Activated CD4-positive, alpha-beta T cell treated with anti-CD3 and anti-CD28 coated beads, Interleukin-2, amount 50 U/mL, for 48 hours (primary cell): Measurements from ENCODE around the gene MBD4.
"Not testable (repeated sequence)": the region's sequence is repeated elsewhere in the genome, so short reads cannot be mapped to it uniquely, and the experiment has no call there.

Source experiments
- DNase-seq, 2 experiments: peaks; one replicate each; pipeline ENCODE4 v3.0.0-alpha.2; 2020

The MBD4 gene

DNA sequence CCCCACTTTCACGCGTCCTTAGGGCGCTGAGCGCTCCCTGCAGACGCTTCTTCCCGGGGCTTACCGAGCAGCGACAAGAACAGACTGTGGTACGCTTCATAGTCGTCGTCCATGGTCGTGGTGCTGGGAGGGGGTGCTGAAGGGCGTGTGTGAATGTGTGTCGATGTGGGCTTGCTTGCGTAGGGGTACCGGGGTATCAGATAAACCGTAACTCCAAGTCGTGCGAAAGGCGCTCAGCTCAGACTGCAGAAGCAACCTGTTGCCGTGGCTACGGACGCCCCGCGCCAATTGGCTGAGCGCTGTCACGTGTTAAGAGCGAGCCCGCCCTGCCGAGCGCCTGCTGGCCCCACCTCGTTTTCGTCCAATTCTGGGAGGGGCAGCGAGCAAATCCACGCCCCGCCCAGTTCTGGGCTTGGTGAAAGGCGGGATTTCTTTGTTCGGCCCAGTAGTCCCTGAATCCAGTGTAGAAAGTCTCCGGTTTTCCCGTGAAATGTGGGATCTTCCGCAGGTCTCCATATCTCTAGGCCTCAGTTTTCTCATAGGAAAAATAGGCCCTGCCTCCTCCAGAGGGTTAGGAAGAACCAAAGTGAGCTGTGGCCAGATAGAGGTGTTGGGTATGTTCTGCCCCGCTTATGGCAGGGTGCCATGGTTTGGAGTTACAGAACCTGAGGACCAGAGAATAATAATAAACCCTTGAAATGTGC lies 11.2 kb downstream of the MBD4 start, which contains the start of gene EFCAB12:
TSS of gene EFCAB12 (minus strand) at position 261 of the 704 bp plus-strand sequence. CDS start at position 113, 148 bp downstream.
- DNase-seq, result peak; percentile 89 to 91

DNA sequence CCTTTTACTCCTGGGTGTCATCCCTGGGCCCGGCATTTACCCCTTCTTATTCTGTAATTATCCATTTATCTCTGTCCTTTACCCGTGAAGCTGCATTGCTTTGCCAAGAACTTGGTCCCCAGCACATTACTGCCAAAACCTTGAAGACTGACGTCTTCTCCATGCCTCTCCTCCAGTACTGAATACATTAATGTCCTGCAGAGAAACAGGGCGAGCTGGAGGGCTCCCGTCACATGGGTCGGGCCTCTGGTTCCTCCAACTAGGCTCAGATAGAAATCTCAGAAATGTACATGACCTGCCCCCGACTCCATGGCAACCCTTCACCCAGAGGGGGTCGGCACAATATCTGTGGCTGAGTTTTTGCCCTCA lies 11.8 kb downstream of the MBD4 start:
- no peak for DNase-seq

DNA sequence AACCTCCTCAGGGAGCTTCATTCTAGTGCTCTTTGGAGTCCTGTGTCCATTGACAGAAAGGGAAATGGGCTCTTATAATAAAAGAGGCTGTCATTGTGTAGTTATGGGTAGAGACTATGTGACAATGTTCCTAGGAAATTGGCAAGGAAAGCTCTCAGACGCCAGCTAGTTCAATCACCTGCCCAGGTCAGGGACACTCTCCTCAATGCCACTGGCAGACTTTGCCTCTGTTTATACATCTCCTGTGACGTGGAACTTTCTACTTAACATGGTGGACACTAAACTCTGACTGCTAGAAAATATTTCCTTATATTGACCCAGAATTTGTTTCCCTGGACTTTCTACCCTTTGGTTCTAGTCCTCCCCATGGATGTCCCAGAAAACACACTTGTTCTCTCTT lies 14.1 kb downstream of the MBD4 start:
- DNase-seq, result no peak

DNA sequence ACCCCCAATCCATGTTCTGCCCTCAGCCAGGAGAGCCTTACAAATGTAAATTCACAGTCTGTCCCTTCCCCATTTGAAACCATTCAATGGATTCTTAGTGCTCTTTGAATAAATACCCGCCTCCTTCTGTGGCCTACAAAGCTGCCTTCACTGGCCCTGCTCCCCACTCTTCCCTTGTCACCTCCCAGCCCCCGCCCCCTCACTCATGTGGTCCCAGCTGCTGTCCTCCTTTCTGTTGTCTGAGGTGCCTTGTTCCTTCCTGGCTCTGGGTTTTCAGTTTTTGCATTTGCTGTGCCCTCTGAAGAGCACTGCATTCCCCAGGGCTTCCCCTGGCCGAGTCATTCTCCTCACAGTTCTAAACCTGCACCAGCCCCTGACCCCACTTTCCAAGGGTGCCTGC lies 14.5 kb downstream of the MBD4 start:
- no peak for DNase-seq

DNA sequence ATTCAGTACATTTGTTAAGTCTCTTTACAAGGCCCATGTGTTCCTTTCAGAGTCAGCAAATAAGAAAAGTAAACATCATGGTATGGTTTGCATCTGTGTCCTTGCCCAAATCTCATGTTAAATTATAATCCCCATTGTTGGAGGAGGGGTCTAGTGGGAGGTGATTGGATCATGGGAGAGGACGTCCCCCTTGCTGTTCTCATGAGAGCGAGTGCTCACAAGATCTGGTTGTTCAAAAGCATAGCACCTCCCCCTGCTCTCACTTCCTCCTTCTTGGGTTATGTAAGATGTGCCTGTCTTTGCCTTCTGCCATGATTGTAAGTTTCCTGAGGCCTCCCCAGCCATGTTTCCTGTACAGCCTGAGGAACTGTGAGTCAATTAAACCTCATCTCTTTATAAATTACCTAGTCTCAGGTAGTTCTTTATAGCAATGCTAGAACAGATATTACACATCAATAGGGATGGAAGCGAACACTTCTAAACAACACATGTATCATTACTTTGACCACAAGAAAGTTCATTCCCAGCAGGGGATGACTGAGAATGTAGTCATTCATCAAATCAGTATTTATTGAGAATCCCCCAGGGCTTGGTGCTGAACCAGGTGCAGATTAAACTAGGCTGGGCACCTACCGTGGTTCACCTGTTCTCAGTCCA lies 15.4 kb downstream of the MBD4 start:
- DNase-seq, result no peak

DNA sequence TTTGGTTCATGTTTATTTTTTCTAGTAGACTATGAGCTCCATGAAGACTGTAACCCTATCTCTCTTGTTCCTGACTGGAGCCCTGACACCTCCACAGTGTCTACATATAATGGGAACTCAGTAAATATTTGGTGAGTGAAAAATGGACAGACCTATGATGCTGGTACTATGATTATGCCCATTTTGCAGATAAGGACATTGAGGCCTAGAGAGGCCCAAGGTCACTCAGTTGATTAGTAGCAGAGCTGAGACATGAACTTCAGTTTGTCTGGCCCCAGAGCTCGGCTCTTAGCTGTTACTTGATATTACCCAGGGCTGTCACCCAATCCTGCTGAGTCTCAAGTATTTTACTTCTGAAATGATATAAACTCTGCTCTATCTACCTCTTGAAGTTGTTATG lies 16.9 kb downstream of the MBD4 start:
- DNase-seq, result no peak

DNA sequence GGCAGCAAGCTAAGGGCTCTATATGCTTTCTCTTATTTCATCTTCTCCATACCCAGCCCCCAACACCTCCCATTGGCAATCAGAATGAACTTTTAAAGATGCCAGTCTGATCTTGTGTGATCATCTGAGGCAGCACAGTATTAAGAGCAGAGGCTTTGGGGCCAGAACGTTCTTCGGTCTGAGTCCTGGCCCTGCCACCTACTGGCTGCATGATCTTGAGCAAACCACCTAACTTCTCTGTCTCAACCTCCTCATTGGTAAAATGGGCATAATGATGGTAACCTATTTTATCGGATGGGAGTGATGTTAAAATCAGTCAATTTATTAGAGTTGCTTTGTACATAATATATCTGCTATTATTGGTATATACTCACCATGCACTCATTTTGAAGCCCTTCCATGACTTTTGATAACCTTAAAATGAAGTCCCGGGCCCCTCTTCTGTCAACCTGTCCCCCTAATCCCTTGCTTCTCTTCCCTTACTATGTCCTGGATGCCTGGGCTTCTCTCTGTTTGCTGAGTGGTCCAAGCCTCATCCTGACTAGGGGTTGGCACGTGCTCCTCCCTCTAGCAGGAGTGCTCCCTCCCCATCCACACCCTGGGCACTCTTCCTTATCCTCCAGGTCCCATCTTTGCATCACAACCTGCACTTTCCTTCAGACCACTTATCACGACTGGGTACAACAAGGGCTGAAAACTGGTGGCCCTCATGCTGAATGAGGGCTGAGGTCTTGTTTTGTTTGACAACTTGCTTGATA lies 17.6 kb downstream of the MBD4 start:
- DNase-seq, result no peak

DNA sequence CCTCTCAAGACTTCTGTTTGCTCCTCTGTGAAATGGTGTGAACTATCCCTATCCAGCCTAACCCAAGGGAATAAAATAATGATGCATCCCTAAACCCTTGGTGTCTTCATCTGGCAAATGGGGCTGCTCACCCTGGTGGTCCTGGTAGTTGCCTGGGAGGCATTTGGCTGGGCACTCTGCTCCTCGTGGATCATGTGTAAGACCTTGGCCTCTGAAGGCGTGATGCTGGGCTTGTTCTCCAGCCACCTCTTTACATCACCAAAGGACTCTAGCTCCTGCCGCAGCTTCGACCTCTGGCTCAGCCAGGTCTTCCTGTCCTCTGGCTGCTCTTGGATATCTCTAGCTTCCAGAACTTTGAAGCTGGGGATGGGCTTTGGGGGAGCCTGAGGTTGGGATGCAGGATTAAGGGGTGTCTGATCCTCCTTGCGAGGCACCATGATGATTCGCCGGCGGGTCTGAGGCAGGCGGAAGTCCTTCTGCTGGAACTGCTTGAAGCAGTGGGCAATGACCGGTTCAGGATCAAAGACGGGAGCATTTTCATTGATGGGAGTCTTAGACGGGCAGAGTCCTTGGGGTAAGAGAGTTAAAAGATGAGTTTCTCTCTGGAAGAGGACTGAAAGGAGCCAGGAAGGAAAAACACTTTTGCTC lies 18.4 kb downstream of the MBD4 start:
- DNase-seq, result no peak

DNA sequence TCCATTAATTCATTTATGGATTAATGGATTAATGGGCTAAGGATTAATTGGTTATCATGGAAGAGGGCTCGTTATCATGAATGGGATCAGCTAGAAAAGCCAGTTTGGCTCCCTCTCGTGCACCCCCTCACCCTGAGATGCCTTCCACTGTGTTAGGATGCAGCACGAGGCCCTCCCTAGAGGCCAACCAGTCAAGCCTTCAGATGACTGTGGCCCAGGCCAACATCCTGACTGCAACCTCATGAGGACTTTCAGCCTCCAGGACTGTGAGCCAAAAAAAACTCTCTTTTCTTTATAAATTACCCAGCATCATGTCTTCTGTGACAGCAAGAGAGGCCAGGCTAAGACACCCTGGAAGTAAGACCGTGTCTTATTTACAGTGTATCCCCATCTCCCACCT lies 20.3 kb downstream of the MBD4 start:
- no peak for DNase-seq

DNA sequence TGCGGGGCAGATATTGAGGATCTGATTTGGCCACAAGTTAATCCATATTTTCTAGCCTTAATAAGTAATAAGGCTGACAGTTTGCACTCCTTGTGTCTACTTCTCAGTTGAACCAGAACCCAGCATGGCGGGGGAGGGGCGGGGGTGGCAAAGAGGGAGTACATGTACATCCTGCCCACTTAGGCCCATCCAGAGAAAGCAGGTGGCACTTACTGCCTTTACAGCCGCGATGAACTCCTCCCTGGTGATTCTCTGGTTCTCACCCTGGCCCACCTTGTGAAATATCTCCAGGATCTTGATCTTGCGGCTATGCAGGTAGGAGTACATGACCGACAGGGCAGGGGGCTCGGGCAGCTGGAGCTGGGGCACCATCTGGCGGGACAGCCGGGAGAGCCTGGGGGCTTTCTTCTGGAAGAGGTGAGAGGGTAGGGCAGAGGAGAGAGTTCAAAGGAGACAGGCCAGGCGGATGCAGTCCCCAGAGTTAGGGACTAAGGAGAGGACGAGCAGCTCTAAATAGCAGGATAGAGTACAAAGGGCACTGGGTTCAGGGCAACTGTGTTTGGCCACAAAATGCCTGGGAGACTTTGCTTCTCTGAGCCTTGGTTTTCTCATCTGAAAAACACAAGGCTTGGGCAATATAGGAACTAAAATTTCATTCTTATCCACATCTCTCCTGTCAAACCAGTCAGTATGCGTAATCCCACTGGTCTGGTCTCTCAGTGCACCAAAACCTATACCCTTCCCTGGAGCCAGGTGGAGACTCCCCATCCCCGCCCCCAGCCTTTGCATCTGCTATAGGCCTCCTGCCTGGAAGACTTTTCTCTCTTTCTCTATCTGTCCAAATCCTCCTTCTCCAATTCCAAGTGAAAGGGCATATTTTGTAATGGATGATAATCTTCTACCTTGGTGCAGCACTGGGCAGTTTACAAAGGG lies 21.4 kb downstream of the MBD4 start:
- DNase-seq, result no peak

DNA sequence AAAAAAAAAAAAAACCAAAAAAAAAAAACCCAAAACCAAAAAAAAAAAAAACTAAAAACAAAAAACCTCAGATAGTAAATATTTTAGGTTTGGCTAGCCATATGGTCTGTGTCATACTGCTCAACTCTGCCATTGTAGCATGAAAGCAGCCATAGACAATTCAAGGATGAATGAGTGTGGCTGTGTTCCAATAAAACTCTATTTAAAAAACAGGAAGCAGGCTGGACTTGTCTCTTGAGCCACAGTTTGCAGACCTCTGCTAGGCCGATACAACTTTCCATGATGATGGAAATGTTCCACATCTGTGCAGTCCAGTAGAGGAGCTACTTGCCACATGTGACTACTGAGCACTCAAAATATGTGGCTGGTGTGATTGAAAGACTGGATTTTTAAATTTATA lies 22.4 kb downstream of the MBD4 start:
- no peak for DNase-seq

DNA sequence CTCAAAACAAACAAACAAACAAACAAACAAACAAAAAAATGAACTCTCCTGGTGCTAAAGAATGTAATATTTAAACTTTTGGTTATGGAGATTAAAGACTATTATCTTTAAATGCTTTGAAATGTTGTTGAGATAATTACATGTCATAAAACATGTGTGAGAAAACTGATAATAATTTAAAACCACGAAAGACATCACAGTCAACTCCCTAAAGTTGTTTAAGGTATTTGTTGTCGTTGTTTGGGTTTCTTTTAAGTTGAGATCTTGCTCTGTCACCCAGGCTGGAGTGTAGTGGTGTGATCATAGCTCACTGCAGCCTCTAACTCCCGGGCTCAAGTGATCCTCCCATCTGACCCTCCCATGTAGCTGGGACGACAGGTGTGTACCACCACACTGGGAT lies 23.3 kb downstream of the MBD4 start:
- DNase-seq, result no peak

DNA sequence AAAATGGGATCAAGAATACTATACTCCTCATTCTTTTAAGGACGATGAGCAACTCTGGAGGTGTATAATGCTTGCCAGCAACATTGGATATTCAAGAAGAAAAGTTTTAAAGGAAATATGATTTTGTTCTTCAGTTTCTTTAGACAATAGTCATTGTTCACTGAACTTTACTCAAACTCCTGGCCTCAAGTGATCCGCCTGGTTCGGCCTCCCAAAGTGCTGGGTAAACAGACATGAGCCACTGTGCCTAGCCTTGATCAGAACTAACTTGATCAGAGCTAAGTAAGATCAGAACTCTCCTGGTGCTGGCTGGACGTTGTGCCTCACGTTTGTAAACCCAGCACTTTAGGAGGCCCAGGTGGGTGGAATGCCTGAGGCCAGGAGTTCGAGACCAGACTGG lies 23.9 kb downstream of the MBD4 start:
- DNase-seq, result no peak

DNA sequence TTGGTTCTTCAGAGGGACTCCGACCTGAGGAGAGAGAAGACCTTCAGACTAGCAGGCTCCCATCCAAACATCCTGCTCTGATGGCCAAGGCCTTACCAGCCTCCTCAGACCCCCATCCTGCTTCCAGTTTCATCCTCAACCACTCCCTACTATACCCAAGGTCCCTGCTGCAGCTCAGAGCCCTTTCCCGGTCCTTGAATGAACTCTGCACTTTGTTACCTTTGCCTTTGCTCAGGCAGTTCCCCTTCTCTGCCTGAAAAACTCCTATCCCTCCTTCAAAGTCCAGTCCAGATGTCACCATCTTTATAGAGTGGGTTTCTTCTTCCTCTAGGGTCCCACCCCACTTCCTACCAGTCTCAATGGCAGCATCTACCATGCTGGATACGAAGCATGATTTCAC lies 24.4 kb downstream of the MBD4 start:
- DNase-seq, result no peak

DNA sequence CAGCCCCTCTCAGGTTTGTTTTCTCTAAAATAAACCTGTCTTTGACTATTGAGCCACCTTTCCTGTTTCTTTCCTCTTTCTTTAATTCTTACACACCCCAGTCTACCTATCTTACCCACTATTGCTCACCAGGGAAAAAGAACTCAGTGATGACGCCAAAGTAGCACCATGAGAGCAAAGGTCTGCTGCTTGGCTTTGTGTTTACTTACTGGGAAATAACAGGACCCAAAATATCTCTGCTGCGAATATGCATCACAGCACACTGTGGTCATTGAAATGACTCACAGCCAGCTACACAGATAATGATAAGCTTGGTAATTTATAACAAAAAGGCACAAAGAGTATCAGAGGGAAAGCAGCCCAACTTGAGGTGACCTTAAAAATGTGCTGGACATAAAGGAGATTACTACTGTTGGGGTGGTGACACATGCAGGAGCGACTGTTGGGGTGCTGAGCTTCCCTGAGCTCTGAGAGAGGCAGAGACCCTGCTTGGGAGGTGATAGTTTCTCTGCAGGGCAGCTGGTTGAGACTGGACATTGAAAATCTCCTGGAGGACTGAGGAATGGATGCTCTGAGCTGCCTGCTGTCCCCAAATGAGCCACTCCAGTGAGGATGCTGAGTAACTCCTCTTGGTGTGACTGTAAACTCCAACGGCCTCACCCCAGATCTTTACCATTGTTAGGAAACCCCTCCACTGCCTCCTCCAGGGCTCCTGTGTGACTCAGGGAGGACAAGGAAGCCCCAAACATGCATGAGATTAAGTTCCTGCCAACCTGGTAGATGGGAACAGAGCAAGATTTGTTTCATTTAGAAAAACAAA lies 25.9 kb downstream of the MBD4 start:
- DNase-seq, result no peak

DNA sequence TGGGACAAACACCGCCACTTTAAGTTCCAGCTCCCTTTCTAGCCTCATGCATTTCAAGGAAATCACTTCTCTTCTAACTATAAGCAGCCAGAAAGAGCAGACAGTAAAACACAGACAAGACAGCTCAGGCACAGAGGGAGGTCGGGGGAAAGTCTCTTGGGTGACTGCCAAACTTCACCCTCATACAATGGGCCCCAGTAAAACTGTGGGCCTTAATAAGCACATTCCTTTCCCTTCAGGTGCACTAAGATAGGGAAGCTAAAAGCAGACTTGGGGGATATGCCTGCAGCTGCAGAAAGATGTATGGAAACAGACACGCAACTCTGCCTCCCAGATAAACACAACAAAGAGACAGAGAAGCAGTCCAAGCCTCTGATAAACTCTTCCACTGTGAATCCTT lies 26.5 kb downstream of the MBD4 start:
- not testable (repeated sequence) for DNase-seq

DNA sequence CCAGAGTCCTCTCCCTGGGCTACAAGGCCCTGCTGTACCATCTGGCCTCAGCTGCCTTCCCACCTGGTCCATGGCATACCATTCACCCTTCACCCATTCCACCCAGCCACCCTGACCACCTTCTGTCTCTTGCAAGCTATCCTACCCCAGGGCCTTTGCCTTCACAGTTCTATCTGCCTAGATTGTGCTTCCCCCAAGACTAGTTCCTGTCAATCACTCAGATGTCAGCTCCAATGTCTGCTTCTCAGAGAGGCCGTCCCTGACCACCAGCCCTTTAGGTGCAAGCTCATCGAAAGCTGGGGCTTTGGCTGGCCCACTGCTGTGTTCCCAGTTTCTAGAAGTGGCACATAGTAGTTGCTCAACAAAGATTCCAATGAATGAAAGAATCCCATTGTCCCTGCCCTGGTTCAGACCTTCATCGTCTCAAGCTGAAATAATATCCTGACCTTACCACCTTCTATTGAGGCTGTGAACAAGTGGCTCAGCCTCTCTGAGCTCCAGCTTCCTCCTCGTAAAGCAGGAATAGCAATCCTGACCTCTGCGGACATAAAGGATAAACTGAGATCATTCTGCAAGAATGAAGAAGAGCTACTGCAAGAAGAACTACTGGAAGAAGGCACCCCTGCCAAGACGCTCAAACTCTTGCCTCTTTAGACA lies 27.1 kb downstream of the MBD4 start:
- DNase-seq, result no peak

DNA sequence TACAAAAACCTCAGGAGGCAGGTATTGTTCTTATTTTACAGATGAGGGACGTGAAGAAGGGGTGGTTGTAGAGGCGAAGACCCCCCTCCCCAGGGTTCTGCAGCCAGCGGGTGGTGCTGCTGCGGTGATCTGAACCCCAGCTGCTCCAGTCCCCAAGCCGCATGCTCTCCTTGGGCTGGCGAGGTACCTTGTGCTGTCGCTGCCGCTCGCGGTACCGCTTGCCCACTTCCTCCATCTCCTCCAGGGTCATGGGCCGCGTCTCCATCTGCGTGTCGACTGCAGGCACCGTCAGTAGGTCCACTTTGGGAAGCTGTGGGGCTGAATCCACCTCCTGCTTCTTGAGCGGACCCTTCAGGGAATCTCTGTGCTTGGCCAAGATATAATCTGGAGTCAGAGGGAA lies 28.8 kb downstream of the MBD4 start:
- DNase-seq, result no peak

DNA sequence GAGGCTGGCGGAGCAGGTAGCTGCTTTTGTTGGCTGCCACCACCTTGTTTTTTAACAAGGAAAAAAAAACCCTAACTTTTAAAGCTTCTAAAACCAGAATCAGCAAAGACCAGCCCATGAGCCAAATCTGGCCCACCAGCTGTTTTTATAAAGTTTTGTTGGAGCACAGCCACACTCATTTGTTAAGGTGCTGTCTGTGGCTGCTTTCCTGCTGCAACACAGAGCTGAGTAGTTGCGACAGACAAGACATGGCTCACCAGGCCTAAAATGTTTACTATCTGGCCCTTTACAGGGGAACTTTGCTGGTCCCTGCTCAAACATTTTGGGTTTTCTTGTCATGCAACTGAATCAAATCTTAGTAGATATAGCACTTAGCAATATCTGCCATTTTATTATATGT lies 30.2 kb downstream of the MBD4 start:
- DNase-seq, result no peak

DNA sequence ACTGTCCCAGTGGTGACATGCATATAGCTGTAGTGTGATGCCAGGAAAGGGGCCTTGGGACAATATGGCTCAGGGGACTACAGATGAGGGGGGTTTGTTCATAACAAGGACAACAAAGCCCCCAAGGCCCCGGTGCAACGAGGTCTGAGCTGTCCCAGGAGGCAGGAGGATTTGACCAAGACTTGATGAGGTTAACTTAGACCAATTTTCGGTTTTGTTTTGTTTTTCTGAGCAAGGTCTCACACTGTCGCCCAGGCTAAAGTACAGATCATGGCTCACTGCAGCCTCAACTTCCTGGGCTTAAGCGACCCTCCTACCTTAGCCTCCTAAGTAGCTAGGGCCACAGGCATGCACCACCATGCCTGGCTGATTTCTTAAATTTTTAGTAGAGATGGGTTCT lies 35.1 kb downstream of the MBD4 start:
- DNase-seq, result no peak

DNA sequence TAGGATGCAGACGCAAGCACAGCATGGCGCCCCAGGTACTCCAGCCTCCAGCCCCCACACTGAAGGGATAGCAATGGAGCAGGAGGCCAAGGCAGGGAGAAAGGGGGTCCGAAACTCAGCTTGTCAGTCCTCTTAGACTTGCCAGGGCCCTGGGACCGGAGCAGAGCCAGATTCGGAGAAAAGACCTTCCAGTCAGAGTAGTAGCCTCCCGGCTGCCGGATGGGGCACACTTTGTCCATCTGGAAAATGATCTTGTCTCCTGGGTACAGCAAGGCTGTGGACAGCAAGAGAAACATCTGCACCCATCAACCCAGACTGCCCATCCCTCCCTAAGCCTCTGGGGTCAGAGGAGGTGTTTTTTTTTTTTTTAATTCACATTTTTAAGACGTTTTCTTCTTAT lies 35.6 kb downstream of the MBD4 start:
- DNase-seq, result no peak
